ENCODE results near the gene RIPK1.

RIPK1 gene

DNA sequence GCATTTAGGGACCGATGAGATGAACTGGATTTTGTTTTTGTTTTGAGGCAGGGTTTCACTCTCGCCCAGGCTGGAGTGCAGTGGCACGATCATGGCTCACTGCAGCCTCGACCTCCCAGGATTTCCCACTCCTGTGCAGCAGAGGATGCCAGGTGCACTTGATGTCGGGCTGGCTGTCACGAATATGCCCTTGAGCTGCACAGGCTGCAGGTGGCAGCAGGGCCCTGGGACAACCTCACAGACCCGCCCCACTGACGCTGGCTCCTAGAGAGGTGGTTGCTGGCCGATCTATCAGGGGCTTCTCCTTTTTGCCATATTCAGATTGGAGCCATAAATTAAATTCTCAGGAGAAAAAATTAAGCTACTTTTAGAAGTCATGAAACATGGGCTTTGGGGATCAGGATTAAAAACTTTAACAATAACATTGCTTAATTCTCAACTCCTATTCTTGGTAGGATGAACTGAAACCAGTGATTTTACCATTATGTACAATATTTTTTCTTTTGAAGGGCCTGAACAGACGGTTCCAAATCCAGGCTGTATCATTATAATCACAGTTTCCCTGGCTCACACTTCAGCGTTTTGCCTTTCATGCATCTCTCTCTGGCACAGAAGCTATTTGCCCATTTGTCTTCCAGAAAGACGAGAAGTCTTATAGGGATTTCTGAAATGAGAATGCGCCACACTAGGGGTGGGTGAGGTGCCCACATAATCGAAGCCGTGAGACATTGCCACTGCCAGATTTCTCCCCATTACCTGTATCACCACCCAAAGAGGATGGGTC is 36.2 kb upstream of the RIPK1 start:
- Histone ChIP-seq H3K4me2 (no peak overlapping the region), H3K4me3 (no peak overlapping the region), H3K9me3 (replicated peaks in 1 of 11) (peaks cover 0 to 15% (median 0%) of the 10 kb centered on the region in 11 experiments; a peak in 8 of 22 replicates), H3K4me1 (peaks cover 8 to 22% (median 13%) of the 10 kb centered on the region in 10 experiments), H3K9ac (no peak overlapping the region), H4K20me1 (no peaks in the 10 kb centered on the region), H3K27ac (no peak overlapping the region), H3K36me3 (no peaks in the 10 kb centered on the region), H3K27me3 (no peaks in the 10 kb centered on the region)
- TF ChIP-seq Cebpa-rat (IDR thresholded peaks at IDR 0.05): no peak

DNA sequence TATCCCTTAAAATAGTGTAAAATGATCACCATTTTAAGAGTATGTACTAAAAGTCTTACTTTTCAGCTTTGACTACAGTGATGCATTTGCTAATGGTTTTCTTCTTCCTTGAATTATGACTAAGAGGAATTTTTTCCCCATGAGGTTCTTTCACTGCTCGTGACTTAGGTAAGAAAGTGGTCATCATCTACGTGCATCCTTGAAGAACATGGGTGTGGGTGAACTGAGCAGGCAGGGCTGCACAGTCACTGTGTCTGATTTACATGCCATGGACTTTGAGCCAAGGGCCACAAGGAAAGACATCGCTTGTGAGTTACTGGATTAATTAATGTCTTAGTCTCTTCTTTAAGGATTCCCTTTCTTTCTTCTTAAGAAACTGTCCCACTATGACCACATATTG is 35.3 kb upstream of the RIPK1 start:
- peaks cover 0 to 18% (median 5%) of the 10 kb centered on the region in 10 experiments; a peak in 11 of 20 replicates for H3K4me1 ChIP-seq
- H3K9ac ChIP-seq: no peak overlapping the region
- H3K36me3 ChIP-seq: no peaks in the 10 kb centered on the region
- no peaks in the 10 kb centered on the region for H4K20me1 ChIP-seq
- H3K27ac ChIP-seq: no peak overlapping the region
- no peak overlapping the region for H3K4me2 ChIP-seq
- H3K27me3 ChIP-seq: no peaks in the 10 kb centered on the region
- no peak for TF ChIP-seq Cebpa-rat (IDR thresholded peaks at IDR 0.05)
- peaks cover 0 to 15% (median 0%) of the 10 kb centered on the region in 11 experiments; a peak in 8 of 22 replicates for H3K9me3 ChIP-seq (replicated peaks in 1 of 11)
- no peak overlapping the region for H3K4me3 ChIP-seq

DNA sequence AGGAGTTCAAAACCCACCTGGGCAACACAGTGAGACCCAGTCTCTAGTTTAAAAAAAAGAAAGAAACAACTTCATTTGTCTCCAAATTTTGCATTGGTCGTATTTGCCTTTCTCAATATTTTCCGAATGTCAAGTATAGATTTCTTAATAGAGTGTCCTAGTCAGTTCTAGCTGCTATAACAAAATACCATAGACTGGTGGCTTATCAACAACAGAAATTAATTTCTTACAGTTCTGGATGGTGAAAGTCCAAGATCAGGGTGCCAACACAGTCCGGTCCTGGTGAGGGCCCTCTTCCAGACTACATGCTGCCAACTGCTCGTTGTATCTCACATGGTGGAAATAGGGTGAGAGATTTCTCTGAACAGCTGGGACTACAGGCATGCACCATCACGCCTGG is 34.6 kb upstream of the RIPK1 start:
- Histone ChIP-seq H3K4me1 (peaks cover 0 to 12% (median 0%) of the 10 kb centered on the region in 10 experiments; a peak in 8 of 20 replicates), H3K27ac (no peak overlapping the region), H3K9me3 (replicated peaks in 1 of 11) (peaks cover 0 to 15% (median 0%) of the 10 kb centered on the region in 11 experiments; a peak in 8 of 22 replicates), H3K27me3 (no peaks in the 10 kb centered on the region), H3K4me2 (no peak overlapping the region), H3K36me3 (no peaks in the 10 kb centered on the region), H3K9ac (no peak overlapping the region), H4K20me1 (no peaks in the 10 kb centered on the region), H3K4me3 (no peak overlapping the region)
- TF ChIP-seq Cebpa-rat (IDR thresholded peaks at IDR 0.05): no peak

DNA sequence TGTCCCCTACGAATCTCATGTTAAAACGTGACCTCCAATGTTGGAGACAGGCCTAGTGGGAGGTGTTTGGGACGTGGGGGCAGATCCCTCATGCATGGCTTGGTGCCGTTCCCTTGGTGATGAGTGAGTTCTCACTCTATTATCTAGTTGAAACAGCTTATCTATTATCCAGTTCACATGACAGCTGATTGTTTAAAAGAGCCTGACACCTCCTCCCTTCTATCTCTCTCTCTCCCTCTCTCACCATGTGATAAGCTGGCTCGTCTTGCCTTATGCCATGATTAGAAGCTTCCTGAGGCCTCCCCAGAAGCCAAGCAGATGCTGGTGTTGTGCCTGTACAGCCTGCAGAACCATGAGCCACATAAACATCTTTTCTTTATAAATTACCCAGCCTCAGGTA is 32.9 kb upstream of the RIPK1 start:
- no peaks in the 10 kb centered on the region for H4K20me1 ChIP-seq
- no peak for TF ChIP-seq Cebpa-rat (IDR thresholded peaks at IDR 0.05)
- no peak overlapping the region for H3K4me3 ChIP-seq
- H3K9ac ChIP-seq: no peak overlapping the region
- H3K4me1 ChIP-seq: peaks cover 0 to 7% (median 0%) of the 10 kb centered on the region in 10 experiments; a peak in 4 of 20 replicates
- no peaks in the 10 kb centered on the region for H3K36me3 ChIP-seq
- no peaks in the 10 kb centered on the region for H3K27me3 ChIP-seq
- H3K27ac ChIP-seq: no peak overlapping the region
- no peak overlapping the region for H3K4me2 ChIP-seq
- H3K9me3 ChIP-seq (replicated peaks in 1 of 11): peaks cover 0 to 15% (median 0%) of the 10 kb centered on the region in 11 experiments; a peak in 8 of 22 replicates

DNA sequence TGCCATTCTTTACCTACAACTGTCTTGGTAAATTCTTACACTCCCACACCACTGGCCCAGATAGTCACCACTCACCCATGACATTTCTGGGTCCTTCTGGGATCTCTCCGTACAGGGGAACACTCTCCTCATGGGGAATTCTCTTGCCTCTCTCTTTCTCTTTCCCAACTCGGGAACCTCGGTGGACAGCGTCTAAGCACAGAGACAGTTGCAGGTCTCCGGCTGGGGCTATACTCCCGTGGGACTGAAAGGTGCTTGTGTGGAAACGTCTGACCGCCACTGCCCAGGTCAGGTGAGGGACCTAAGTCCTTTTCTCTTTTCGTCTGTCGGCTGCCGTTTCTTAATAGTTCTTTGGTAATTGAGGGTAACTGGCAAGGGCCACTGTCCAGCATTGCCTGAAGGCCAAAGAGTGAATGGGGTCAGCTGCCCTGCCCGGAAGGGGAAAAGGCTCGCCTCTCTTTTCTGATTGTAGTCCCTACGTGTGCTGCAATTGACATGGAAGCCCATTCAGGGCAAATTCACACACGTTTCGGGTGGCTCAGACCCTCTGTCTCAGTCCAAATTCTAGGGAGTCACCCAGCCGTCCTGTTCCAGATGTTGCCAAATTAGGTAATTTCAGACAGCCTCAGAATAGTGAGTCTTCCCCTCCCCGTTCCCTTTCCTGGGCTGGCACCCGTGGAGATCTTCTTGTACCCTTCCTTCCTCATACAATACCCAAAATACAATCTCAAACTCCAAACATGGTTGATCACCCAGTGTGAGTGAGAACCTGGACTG is 31.2 kb upstream of the RIPK1 start:
- H4K20me1 ChIP-seq: no peaks in the 10 kb centered on the region

DNA sequence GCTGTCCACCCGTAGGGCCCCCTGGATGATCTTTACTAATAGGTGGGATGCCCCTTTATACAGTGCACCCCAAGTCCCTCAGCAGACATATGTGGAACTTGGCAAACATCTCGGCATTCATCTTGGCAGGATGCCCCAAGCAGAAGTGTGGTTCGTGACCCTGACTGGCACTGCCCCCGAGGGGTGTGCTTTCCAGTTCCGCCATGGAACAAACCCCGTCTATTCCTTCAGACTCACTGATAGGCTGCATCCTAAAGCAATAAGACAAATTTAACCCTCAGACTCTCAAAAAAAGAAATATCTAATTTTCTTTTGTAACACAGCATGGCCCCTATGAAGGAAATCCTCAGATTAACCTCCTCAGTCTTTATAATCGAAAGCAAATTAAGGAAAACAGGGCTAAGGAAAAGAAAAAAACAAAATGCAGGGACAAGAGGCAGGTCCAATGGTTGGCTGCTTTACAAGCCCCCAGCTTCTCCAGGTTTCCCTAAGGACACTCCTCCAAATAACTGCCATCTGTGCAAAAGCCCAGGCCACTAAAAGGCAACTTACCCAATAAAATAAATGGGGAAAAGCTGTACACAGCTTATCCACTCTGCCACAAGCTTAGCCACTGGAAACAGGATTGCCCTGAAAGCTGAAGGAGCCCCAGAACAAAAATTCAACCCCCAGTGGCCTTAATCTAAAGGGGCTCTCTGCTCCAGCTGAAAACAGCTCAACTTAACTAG is 30.5 kb upstream of the RIPK1 start:
- no peak for TF ChIP-seq Cebpa-rat (IDR thresholded peaks at IDR 0.05)
- Histone ChIP-seq H3K9me3 (replicated peaks in 1 of 11) (peaks cover 0 to 15% (median 0%) of the 10 kb centered on the region in 11 experiments; a peak in 8 of 22 replicates), H3K27me3 (no peaks in the 10 kb centered on the region), H3K4me1 (peaks cover 0 to 7% (median 0%) of the 10 kb centered on the region in 10 experiments; a peak in 4 of 20 replicates), H3K27ac (no peak overlapping the region), H4K20me1 (no peaks in the 10 kb centered on the region), H3K4me3 (no peak overlapping the region), H3K36me3 (no peaks in the 10 kb centered on the region), H3K9ac (no peak overlapping the region), H3K4me2 (peak overlapping the region in 4 of 11 experiments; percentile 8 to 23 (median 18); a peak in 5 of 22 replicates)

More for the DNA sequence above, 31.2 kb upstream of the RIPK1 start:
- Histone ChIP-seq H3K27ac (no peak overlapping the region), H3K4me1 (peaks cover 0 to 7% (median 0%) of the 10 kb centered on the region in 10 experiments; a peak in 4 of 20 replicates), H3K27me3 (no peaks in the 10 kb centered on the region), H3K36me3 (no peaks in the 10 kb centered on the region), H3K9me3 (replicated peaks in 1 of 11) (peaks cover 0 to 15% (median 0%) of the 10 kb centered on the region in 11 experiments; a peak in 8 of 22 replicates), H3K9ac (no peak overlapping the region), H3K4me3 (no peak overlapping the region), H3K4me2 (peak overlapping the region in 4 of 11 experiments; percentile 8 to 23 (median 18); a peak in 5 of 22 replicates)
- TF ChIP-seq Cebpa-rat (IDR thresholded peaks at IDR 0.05): no peak

DNA sequence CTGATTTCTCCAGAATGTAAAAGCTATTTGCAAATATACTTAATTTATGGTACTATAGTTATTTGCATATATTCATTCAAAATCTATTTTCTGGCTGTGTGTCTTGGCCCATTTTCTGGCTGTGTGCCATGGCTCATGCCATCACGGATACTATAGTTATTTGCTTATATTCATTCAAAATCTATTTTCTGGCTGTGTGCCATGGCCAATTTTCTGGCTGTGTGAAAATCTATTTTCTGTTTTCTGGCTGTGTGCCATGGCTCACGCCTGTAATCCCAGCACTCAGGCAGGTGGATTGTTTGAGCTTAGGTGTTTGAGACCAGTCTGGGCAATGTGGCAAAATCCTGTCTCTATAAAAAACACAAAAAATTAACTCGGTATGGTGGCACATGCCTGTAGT is 28.9 kb upstream of the RIPK1 start:
- Histone ChIP-seq H3K4me3 (no peak overlapping the region), H3K27me3 (no peaks in the 10 kb centered on the region), H3K4me2 (no peak overlapping the region), H3K9me3 (replicated peaks in 1 of 11) (peaks cover 0 to 15% (median 0%) of the 10 kb centered on the region in 11 experiments; a peak in 8 of 22 replicates), H4K20me1 (no peaks in the 10 kb centered on the region), H3K9ac (no peak overlapping the region), H3K4me1 (peaks cover 0 to 7% (median 0%) of the 10 kb centered on the region in 10 experiments; a peak in 4 of 20 replicates), H3K36me3 (no peaks in the 10 kb centered on the region), H3K27ac (no peak overlapping the region)
- TF ChIP-seq Cebpa-rat (IDR thresholded peaks at IDR 0.05): no peak

DNA sequence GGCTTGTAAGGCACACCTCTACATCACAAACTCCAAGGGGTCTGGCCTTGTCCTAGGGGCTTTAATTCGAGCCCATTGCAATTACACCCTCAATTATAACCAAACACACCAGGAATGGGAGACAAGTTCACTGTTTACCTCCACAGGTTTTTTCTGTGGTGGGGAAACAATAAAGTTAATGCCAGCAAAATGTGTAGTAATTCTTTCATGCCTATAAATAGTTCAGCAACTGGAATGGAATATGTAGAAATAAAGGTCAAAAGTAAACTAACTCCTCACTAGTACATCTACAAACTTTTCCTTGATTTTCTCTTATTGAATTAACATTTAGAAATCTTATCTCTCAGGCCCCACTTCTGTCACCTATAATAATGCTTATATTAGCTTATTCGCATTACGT is 27.1 kb upstream of the RIPK1 start:
- no peak overlapping the region for H3K4me2 ChIP-seq
- TF ChIP-seq Cebpa-rat (IDR thresholded peaks at IDR 0.05): no peak
- no peak overlapping the region for H3K4me3 ChIP-seq
- no peaks in the 10 kb centered on the region for H3K36me3 ChIP-seq
- H3K4me1 ChIP-seq: peaks cover 0 to 15% (median 4%) of the 10 kb centered on the region in 10 experiments; a peak in 10 of 20 replicates
- no peaks in the 10 kb centered on the region for H3K27me3 ChIP-seq
- H4K20me1 ChIP-seq: no peaks in the 10 kb centered on the region
- H3K9ac ChIP-seq: no peak overlapping the region
- H3K27ac ChIP-seq: no peak overlapping the region
- peaks cover 0 to 4% (median 0%) of the 10 kb centered on the region in 11 experiments; a peak in 2 of 22 replicates for H3K9me3 ChIP-seq (replicated peaks in 1 of 11)
